GM21367 (cell line): ENCODE data around the gene BBLN.

ENCODE experiments used
- ATAC-seq: cut with Tn5 transposase; IDR thresholded peaks from one replicate; pipeline ENCODE4 v1.9.1; 2021; ENCODE audit not compliant: unreplicated experiment

BBLN gene

GRCh38 chr9:128144239-128145181 lies 15.6 kb upstream of the BBLN start:
- ATAC-seq, result no peak

DNA sequence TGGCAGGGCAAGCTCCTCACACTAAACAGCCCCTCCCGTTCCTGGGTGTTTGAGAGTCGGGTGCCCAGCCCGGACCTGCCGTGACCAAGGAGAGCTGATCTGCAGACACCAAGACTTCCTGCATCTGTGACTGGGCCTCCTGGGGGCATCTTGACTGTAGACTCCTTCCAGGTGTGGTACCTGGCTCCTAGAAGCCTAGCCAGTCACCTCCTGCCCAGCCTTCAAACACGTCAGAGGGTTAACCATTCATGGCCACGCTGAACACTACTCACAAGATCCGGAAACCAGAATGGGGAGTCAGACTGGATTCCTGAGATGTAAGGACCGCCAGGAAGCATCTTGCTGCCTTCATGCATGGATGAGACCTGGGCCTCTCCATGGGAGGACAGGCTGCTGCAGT lies 14.5 kb upstream of the BBLN start:
- ATAC-seq, result no peak

DNA sequence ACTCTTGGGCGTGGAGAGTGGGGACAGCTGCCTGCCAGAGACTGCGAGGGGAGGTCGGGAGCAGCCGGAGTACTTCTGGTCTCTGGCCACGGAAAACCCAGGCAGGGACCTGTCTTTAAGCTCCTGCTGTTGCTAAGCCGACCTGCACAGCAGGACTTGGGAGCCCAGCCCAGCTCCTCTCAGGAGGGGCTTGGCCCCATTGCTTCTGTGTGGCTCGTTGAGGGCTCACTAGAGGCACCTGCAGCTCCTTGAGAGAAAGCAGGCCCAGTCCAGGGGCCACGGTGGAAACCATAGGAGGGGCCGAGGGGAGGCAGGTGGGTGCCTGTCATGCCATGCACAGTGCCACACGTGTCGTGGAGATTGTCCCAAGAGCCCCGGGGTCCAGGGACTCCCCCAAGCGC lies 14.1 kb upstream of the BBLN start:
- no peak for ATAC-seq

DNA sequence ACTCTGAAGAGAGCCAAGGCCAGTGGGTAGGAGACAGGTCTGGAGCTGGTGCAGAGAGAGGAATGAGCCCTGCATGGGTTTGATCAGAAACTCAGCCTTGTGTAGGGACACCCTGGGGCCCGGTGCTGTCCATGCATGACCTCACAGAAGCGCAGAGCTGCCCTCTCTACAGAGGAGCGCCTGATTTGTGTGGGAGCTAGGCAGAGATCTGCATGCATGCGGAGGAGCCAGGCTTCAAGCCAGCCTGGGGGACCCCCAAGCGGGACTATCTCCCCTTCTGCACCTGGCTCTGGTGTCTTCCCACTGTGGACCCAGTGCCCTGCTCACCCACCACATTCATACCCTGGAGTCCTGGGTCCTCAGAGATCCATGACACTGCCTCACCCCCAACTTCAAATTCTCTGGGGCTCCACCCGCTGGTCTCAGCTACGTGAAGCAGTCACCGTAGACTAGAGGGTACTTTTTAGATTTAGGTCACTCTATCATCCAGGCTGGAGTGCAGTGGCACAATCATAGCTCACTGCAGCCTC lies 13.4 kb upstream of the BBLN start:
- ATAC-seq, result no peak

GRCh38 chr9:128148509-128149000 lies 11.5 kb upstream of the BBLN start:
- ATAC-seq, result no peak

- no peak for ATAC-seq
Observed at GRCh38 chr9:128149001-128149701, 10.9 kb upstream of the BBLN start, which contains the start of gene LCN2. LCN2 (plus strand) TSS chr9:128149453; CDS start chr9:128149526, 73 bp downstream.

DNA sequence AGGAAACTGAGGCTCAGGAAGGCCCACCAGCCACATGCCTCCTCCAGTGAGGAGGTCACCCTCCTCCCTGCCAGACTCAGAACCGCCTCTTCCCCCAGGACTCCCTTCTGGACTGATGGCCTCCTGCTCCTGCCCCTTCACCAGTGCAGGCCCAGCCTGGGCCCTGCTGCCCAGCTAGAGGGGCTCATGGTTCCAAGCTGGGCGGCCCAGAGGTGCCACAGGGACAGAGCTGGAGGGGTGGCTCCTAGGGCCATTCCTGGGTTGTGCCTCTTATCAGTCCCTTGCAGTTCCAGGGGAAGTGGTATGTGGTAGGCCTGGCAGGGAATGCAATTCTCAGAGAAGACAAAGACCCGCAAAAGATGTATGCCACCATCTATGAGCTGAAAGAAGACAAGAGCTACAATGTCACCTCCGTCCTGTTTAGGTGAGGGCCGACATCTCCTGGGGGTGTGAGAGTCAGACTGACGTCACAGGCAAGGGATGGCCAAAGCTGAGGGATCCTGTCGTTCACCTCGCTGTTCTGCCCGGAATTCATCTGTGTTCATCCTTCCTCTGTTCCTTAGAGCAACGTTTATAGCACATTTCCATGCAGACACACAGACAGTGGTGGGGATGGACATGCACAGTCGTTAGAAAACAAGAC lies 10.0 kb upstream of the BBLN start:
- ATAC-seq, result no peak

GRCh38 chr9:128150594-128151308 lies 9.3 kb upstream of the BBLN start:
- ATAC-seq, result no peak

DNA sequence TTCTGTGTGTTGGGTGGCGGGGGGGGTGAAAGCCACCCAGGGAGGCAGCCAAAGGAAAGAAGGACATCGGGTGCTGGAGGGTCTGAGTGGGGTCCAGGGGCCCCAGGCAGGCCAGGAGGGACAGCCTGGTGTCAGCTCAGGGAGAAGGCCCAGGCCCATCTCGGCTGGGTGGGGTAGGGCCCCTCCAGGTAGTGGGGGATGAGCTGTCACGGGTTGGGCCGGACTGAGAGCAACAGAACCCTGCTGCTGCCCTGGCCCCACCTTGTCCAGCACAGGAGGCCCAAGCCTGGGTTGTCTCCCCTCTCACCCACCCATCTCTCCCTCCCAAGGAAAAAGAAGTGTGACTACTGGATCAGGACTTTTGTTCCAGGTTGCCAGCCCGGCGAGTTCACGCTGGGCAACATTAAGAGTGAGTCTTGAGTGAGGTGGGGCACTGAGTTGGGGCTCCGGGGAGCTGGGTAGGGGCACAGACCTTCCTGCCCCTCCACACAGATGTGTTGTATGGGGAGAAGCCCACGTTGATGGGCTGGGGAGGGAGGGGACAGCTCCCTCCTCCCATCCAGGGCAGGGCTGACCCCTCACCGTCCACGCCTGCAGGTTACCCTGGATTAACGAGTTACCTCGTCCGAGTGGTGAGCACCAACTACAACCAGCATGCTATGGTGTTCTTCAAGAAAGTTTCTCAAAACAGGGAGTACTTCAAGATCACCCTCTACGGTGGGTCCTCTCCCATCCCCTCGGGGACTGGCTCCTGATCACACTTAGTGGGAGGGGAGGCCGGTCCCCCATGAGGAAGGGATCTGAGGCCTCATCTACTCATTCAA lies 8.5 kb upstream of the BBLN start:
- ATAC-seq, result no peak

DNA sequence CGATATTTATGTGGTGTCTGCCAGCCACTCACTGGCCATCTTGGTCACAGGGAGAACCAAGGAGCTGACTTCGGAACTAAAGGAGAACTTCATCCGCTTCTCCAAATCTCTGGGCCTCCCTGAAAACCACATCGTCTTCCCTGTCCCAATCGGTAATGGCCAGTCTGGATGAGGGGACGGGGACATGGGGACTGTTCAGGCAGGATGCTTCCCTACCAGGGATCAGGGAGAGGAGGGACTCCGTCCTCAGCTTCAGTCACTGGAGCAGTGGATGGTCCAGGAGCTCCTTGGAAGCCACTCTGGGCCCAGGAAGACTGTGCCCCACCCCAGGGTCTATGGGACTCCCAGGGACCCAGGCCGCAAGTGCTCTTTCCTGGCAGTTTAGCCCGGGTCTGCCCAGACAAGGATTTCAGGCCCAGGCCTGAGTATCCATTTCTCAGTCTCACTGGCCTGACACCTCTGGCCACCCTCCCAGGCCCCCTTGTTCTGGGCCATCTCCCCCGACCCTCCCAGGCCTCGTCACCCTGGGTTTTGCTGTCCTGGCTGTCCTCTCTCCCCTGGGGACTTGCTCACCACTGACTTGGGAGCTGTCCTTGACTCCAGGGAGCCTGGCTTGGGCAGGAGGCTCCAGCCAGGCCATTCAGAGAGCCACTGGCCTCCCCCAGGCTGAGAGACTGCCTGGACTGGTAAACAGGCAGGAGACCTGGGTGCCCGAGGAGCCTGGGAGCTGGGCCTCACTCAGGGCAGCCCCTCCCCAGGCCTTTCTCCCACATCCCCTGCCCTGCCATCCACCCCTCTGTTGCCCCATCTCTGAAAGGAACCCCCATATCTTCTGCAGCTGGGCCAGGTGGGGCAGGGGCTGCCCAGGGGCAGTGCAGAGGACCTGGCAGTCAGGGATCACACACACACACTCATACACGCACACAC lies 7.7 kb upstream of the BBLN start:
- no peak for ATAC-seq

DNA sequence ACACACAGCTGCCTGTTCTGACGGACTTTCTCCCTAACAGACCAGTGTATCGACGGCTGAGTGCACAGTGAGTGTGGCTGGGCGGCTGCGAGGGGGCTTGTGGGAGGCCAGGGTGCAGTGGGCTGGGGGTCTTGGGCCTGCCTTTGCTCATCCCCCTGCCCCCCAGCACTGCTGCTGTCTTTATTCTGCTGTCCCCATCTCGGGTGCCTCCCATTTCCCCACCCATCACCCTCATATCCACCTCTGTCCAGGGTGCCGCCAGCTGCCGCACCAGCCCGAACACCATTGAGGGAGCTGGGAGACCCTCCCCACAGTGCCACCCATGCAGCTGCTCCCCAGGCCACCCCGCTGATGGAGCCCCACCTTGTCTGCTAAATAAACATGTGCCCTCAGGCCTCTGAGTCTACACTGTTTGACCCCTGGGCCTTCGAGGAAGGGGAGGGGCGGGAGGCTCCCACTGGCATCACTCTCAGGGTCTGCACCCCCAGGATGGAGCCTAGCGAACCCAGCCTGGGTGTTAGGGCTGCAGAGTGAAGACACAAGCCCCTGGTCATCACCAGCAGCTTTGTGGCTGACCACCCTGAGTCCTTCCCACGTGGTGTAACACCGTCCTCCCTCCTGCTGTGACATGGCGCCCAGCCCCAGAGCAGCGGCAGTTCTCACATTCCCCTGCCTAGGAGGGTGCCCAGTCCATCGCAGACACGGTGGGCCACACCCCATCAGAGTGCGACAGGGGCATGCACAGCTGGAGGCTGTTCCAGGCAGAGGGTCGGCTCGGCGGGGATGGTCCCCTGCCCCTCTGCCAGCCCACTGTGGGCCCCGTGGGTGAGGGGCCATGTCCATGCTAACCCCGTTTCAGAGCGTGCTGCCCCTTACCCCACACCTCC lies 6.8 kb upstream of the BBLN start:
- no peak for ATAC-seq

GRCh38 chr9:128153947-128154695 lies 5.9 kb upstream of the BBLN start:
- ATAC-seq, result no peak

GRCh38 chr9:128155736-128156500 lies 4.1 kb upstream of the BBLN start:
- ATAC-seq, result no peak

DNA sequence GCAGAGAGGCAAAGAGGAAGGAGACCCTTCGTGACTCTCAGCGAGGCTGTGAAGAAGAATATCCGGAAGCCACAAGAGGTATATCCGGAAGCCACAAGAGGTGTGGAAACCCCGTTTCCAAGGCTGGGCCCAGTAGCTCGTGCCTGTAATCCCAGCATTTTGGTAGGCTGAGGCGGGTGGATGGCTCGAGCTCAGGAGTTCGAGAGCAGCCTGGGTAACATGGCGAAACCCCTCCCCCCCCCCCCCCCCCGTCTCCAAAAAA lies 612 bp upstream of the BBLN start:
- no peak for ATAC-seq

DNA sequence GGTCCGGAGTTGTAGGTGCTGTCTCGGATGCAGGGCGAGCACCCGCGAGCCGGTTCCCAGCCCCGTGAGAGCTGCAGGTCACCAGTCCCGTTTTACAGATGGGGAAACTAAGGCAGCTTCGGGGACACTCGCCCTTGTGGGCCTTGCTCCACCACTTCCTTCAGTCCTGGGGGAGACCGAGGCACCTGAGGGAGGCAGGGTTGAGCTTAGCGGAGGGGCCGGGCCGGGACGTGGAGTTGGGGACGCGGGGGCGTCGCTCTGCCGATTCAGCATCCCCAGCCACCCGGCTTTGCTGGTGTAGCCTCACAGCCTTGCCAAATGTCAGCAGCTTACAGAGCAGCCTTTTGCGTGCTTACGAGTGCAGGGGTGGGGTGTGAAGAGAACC lies 530 bp downstream of the BBLN start:
- ATAC-seq, result no peak

- no peak for ATAC-seq
Observed at GRCh38 chr9:128161215-128161902, 1.3 kb downstream of the BBLN start.
